Cerebellar cortex (tissue), 1 donor: Measurements from ENCODE around the gene TRPM5.
"Not testable (repeated sequence)": the region's sequence is repeated elsewhere in the genome, so short reads cannot be mapped to it uniquely, and the experiment has no call there.

ENCODE experiments used
- DNase-seq: peaks from one replicate; pipeline ENCODE4 v3.0.0-alpha.2; 2015; ENCODE audit warnings: low spot score

The TRPM5 gene

GRCh38 chr11:2443881-2444820 lies at the start of gene TRPM5:
TSS of gene TRPM5 (minus strand) at chr11:2444514. CDS start at chr11:2423036, 21,478 bp downstream.
- no peak for DNase-seq

GRCh38 chr11:2489083-2489482 lies 44.8 kb upstream of the TRPM5 start:
- no peak for DNase-seq

GRCh38 chr11:2488004-2488403 lies 43.7 kb upstream of the TRPM5 start:
- no peak for DNase-seq

GRCh38 chr11:2484576-2485125 lies 40.3 kb upstream of the TRPM5 start:
- DNase-seq, result no peak

GRCh38 chr11:2483426-2483825 lies 39.1 kb upstream of the TRPM5 start:
- DNase-seq, result no peak

GRCh38 chr11:2482745-2483144 lies 38.4 kb upstream of the TRPM5 start:
- no peak for DNase-seq

- DNase-seq, result no peak
Measured at GRCh38 chr11:2482204-2482603, 37.9 kb upstream of the TRPM5 start.

GRCh38 chr11:2481253-2481652 lies 36.9 kb upstream of the TRPM5 start:
- no peak for DNase-seq

- DNase-seq, result no peak
Measured at GRCh38 chr11:2480874-2481220, 36.5 kb upstream of the TRPM5 start.

- not testable (repeated sequence) for DNase-seq
Measured at GRCh38 chr11:2480067-2480873, 36.0 kb upstream of the TRPM5 start.

GRCh38 chr11:2477936-2478335 lies 33.6 kb upstream of the TRPM5 start:
- no peak for DNase-seq

- peak; percentile 3 for DNase-seq
Measured at GRCh38 chr11:2477254-2477653, 32.9 kb upstream of the TRPM5 start.

- no peak for DNase-seq
Measured at GRCh38 chr11:2475136-2475918, 31.0 kb upstream of the TRPM5 start.

- no peak for DNase-seq
Measured at GRCh38 chr11:2474059-2474901, 30.0 kb upstream of the TRPM5 start.

GRCh38 chr11:2473361-2474058 lies 29.2 kb upstream of the TRPM5 start:
- DNase-seq, result no peak

- no peak for DNase-seq
Measured at GRCh38 chr11:2472428-2473186, 28.3 kb upstream of the TRPM5 start.

GRCh38 chr11:2471804-2472096 lies 27.4 kb upstream of the TRPM5 start:
- DNase-seq, result no peak

GRCh38 chr11:2471048-2471803 lies 26.9 kb upstream of the TRPM5 start:
- no peak for DNase-seq

GRCh38 chr11:2470495-2470894 lies 26.2 kb upstream of the TRPM5 start:
- no peak for DNase-seq
